ENCODE data around the gene PRR5L.

- TF ChIP-seq CTCF (optimal IDR thresholded peaks at IDR 0.05 in 1 of 3, IDR thresholded peaks at IDR 0.05 in 1 of 3, conservative IDR thresholded peaks at IDR 0.05 in 1 of 3; ENCODE audit: extremely low read depth in 1 of 3, insufficient read depth in 2 of 3, low read length in 3 of 3), result no peak
- no peak for TF ChIP-seq EZH2 (IDR thresholded peaks at IDR 0.05; ENCODE audit: low read length)
Measured at GRCh38 chr11:36266767-36267166, 29.3 kb upstream of the PRR5L start.
